Right lobe of liver (tissue), 6 donors: Measurements from ENCODE around the gene PLVAP. TPM values are rescaled to one million over a fixed set of nuclear protein-coding genes. Genes with fewer than 3 reads are reported as not detected.

Experiments used
- ATAC-seq, 4 donors: fragments of 200-7000 bp; cut with Tn5 transposase; one replicate each; pipeline ENCODE4 v1.9.1; 2020; ENCODE audit warnings: mild to moderate bottlenecking in 4 of 4, moderate library complexity in 4 of 4
- DNase-seq, 3 donors: peaks; one replicate each; pipeline ENCODE4 v3.0.0-alpha.2; 2020
- H3K27ac ChIP-seq, 3 donors: fragments of 200-600 bp; one replicate each; pipeline ENCODE4 v1.8.0; 2022
- H3K27me3 ChIP-seq, 2 donors: fragments of 200-600 bp; one replicate each; pipeline ENCODE4 v1.8.0; 2022
- H3K36me3 ChIP-seq, 4 donors: fragments of 200-600 bp; sonication (generic) in 1 of 4; one replicate each; pipeline versions ENCODE4 v1.5.1 to v1.8.0; 2017 to 2022; ENCODE audit warnings: control low read depth in 1 of 4
- H3K4me1 ChIP-seq, 4 donors: fragments of 200-600 bp; sonication (generic) in 1 of 4; one replicate each; pipeline versions ENCODE4 v1.5.1 to v1.8.0; 2017 to 2022; ENCODE audit warnings: control low read depth in 1 of 4
- H3K4me3 ChIP-seq, 3 donors: fragments of 200-600 bp; one replicate each; pipeline ENCODE4 v1.8.0; 2022
- H3K9me3 ChIP-seq, 4 donors: fragments of 200-600 bp; sonication (generic) in 1 of 4; one replicate each; pipeline versions ENCODE4 v1.5.1 to v1.8.0; 2017 to 2022; ENCODE audit warnings: control low read depth in 1 of 4
- CTCF ChIP-seq, 4 donors: fragments of 200-600 bp in 3 of 4; fragments of 450-650 bp in 1 of 4; IDR thresholded peaks; one replicate each; pipeline versions ENCODE4 v1.5.1 to v1.8.0; 2016 to 2022; ENCODE audit warnings: antibody characterized with exemption in 4 of 4, mild to moderate bottlenecking in 2 of 4
- POLR2A ChIP-seq: fragments of 450-650 bp; IDR thresholded peaks from one replicate; pipeline ENCODE4 v1.6.1; 2017; ENCODE audit warnings: antibody characterized with exemption, mild to moderate bottlenecking
- WGBS: methylation state at CpG from one replicate; pipeline ENCODE4 v1.1.6; 2018; ENCODE audit warnings: low coverage, low lambda C conversion rate; ENCODE audit not compliant: insufficient coverage; ENCODE audit errors: missing lambda C conversion rate; 5-methylcytosine and 5-hydroxymethylcytosine counted together
- intact Hi-C, 2 donors: fragments of 100-400 bp; cut with DNase I; formaldehyde crosslinking; loops; one replicate each; pipeline versions ENCODE4 v1.11.2 to v1.14.1; 2022
- long read RNA-seq: library from polyadenylated mRNA; unstranded; transcript quantifications from one replicate; pipeline ENCODE4 v2.0.0, GENCODE V29; 2019
- total RNA-seq, 6 experiments: library from RNA; depleted of rRNA in 2 of 6; stranded (reverse); fragments of >200 nt in 2 of 6; fragmentation: NEBNext Ultra II Directional in 3 of 6; extraction: Animal tissue kit (Norgen Biotek cat#: 25700) in 3 of 6; gene quantifications; one replicate each; pipeline versions ENCODE4 v1.1.0 to v1.2.4, GENCODE V29; 2016 to 2023
- donor health status: DM: no; HTN: yes; CAD: no.
- donor health status: DM: no; HTN: no; CAD: no.
- donor health status: DM: no; HTN: no; CAD: no.
- donor health status: DM: no; HTN: yes; CAD: no.
- donor health status: DM: no; HTN: yes; CAD: no.

Gene PLVAP
- total RNA-seq: 10 to 100 TPM in 1 of 6 experiments, 1 to 10 TPM in 4, under 1 TPM in 1; 0.78 to 16.6 (median 4.1) TPM
- long read RNA-seq: 0 reads

GRCh38 chr19:17376935-17377600 is at the start of gene PLVAP:
Gene PLVAP (minus strand): TSS chr19:17377342. CDS start chr19:17377288, 54 bp downstream.
- 33% methylated on average over 5 of the region's 39 CpGs for WGBS
- ATAC-seq (peak; percentile 65 to 82 (median 76)), DNase-seq (peak; percentile 47 to 56 (median 52))
- Histone ChIP-seq H3K4me3 (no peak within 1 kb of the TSS), H3K9me3 (no peaks in the 10 kb centered on the region), H3K27ac (no peak within 1 kb of the TSS), H3K36me3 (no peaks in the 10 kb centered on the region), H3K4me1 (no peaks in the 10 kb centered on the region), H3K27me3 (no peaks in the 10 kb centered on the region)
- intact Hi-C loops: no loop called here
- TF ChIP-seq POLR2A: no peak
- no peak for TF ChIP-seq CTCF (IDR thresholded peaks at IDR 0.05)

- Histone ChIP-seq H3K27ac (no peak overlapping the region), H3K9me3 (no peaks in the 10 kb centered on the region), H3K27me3 (no peaks in the 10 kb centered on the region), H3K4me1 (peaks cover 0 to 7% (median 0%) of the 10 kb centered on the region in 4 donors), H3K4me3 (no peak overlapping the region), H3K36me3 (no peaks in the 10 kb centered on the region)
- DNase-seq (no peak), ATAC-seq (peak in 3 of 4 donors; percentile 13 to 27 (median 19))
- WGBS: 34% methylated on average over 10 of the region's 27 CpGs
- TF ChIP-seq CTCF (IDR thresholded peaks at IDR 0.05): peak in 1 of 4 donors; percentile 15
- TF ChIP-seq POLR2A: no peak
- intact Hi-C loops: no loop called here
Measured at GRCh38 chr19:17424743-17425365, 47.7 kb upstream of the PLVAP start.

- H3K27ac ChIP-seq: no peak overlapping the region
- DNase-seq: peak in 1 of 3 donors; percentile 57
- WGBS: 80% methylated on average over 1 of the region's 20 CpGs
- no peak for TF ChIP-seq CTCF (IDR thresholded peaks at IDR 0.05)
- no peak for TF ChIP-seq POLR2A
- no peak for ATAC-seq
- no peaks in the 10 kb centered on the region for H3K27me3 ChIP-seq
- no peak overlapping the region for H3K4me3 ChIP-seq
- intact Hi-C loops: no loop called here
- H3K9me3 ChIP-seq: no peaks in the 10 kb centered on the region
- no peaks in the 10 kb centered on the region for H3K36me3 ChIP-seq
- peaks cover 0 to 13% (median 0%) of the 10 kb centered on the region in 4 donors for H3K4me1 ChIP-seq
Measured at GRCh38 chr19:17423429-17424208, 46.5 kb upstream of the PLVAP start.

- 93% methylated on average over 2 of the region's 4 CpGs for WGBS
Measured at GRCh38 chr19:17421942-17422341, 44.8 kb upstream of the PLVAP start.

More at GRCh38 chr19:17421942-17422341, 44.8 kb upstream of the PLVAP start:
- Histone ChIP-seq H3K27ac (no peak overlapping the region), H3K36me3 (no peaks in the 10 kb centered on the region), H3K4me3 (no peak overlapping the region), H3K27me3 (no peaks in the 10 kb centered on the region), H3K9me3 (no peaks in the 10 kb centered on the region), H3K4me1 (peaks cover 0 to 13% (median 0%) of the 10 kb centered on the region in 4 donors)
- intact Hi-C loops: no loop called here
- DNase-seq (no peak), ATAC-seq (no peak)
- TF ChIP-seq POLR2A: no peak
- TF ChIP-seq CTCF (IDR thresholded peaks at IDR 0.05): no peak
